Upper lobe of right lung (tissue), 1 donor: ENCODE measurements around the gene INAFM2. TPM values are rescaled to one million over a fixed set of nuclear protein-coding genes. Genes with fewer than 3 reads are reported as not detected.

Experiments used
- ATAC-seq: fragments of 200-7000 bp; cut with Tn5 transposase; one replicate; pipeline ENCODE4 v1.9.1; 2020; ENCODE audit warnings: mild to moderate bottlenecking, moderate library complexity
- DNase-seq: peaks from one replicate; pipeline ENCODE4 v3.0.0-alpha.2; 2020
- H3K27ac ChIP-seq: fragments of 200-600 bp; one replicate; pipeline ENCODE4 v1.8.0; 2022
- H3K27me3 ChIP-seq: fragments of 200-600 bp; one replicate; pipeline ENCODE4 v1.8.0; 2022; ENCODE audit warnings: mild to moderate bottlenecking
- H3K36me3 ChIP-seq: fragments of 200-600 bp; one replicate; pipeline ENCODE4 v1.8.0; 2022
- H3K4me1 ChIP-seq: fragments of 200-600 bp; one replicate; pipeline ENCODE4 v1.8.0; 2022
- H3K4me3 ChIP-seq: fragments of 200-600 bp; one replicate; pipeline ENCODE4 v1.8.0; 2022; ENCODE audit warnings: mild to moderate bottlenecking
- H3K9me3 ChIP-seq: fragments of 200-600 bp; one replicate; pipeline ENCODE4 v1.8.0; 2022
- CTCF ChIP-seq: fragments of 200-600 bp; IDR thresholded peaks from one replicate; pipeline ENCODE4 v1.8.0; 2022; ENCODE audit warnings: antibody characterized with exemption
- intact Hi-C: fragments of 100-400 bp; cut with DNase I; formaldehyde crosslinking; loops from one replicate; pipeline ENCODE4 v1.11.0; 2022
- total RNA-seq: library from RNA; stranded (reverse); fragmentation: NEBNext Ultra II Directional; extraction: Animal tissue kit (Norgen Biotek cat#: 25700); gene quantifications from one replicate; pipeline ENCODE4 v1.2.1, GENCODE V29; 2021
- donor health status: DM: no; HTN: yes; CAD: no; lungs with severe emphysema.

INAFM2 gene
- total RNA-seq, 1 donor from 2014 or later: 39.5 TPM

GRCh38 chr15:40277471-40277870, 46.0 kb upstream of the INAFM2 start:
- peaks cover 15% of the 10 kb centered on the region for H3K4me1 ChIP-seq
- no peak overlapping the region for H3K27ac ChIP-seq
- ATAC-seq (peak; percentile 17), DNase-seq (no peak)
- H3K36me3 ChIP-seq: no peaks in the 10 kb centered on the region
- no peak overlapping the region for H3K4me3 ChIP-seq
- no peaks in the 10 kb centered on the region for H3K9me3 ChIP-seq
- intact Hi-C loops: loop anchor here (5.0 kb wide), 1 partner anchor 145 kb away; no protein-coding TSS in a partner anchor
- H3K27me3 ChIP-seq: peaks cover 33% of the 10 kb centered on the region
- TF ChIP-seq CTCF: no peak

GRCh38 chr15:40278026-40278425, 45.5 kb upstream of the INAFM2 start:
- Histone ChIP-seq H3K4me1 (peaks cover 21% of the 10 kb centered on the region), H3K4me3 (no peak overlapping the region), H3K9me3 (no peaks in the 10 kb centered on the region), H3K27me3 (peaks cover 39% of the 10 kb centered on the region), H3K36me3 (no peaks in the 10 kb centered on the region), H3K27ac (no peak overlapping the region)
- no peak for TF ChIP-seq CTCF
- no peak for ATAC-seq
- intact Hi-C loops: loop anchor here (5.0 kb wide), 1 partner anchor 144 kb away; no protein-coding TSS in a partner anchor
- DNase-seq: no peak

- ATAC-seq (peak; percentile 78), DNase-seq (peak; percentile 89)
- H3K27ac ChIP-seq: no peak overlapping the region
- no peak overlapping the region for H3K4me3 ChIP-seq
- H3K36me3 ChIP-seq: no peaks in the 10 kb centered on the region
- H3K9me3 ChIP-seq: no peaks in the 10 kb centered on the region
- intact Hi-C loops: loop anchor here (5.0 kb wide), 1 partner anchor 143 kb away; no protein-coding TSS in a partner anchor
- peaks cover 26% of the 10 kb centered on the region for H3K4me1 ChIP-seq
- H3K27me3 ChIP-seq: peaks cover 53% of the 10 kb centered on the region
- TF ChIP-seq CTCF: peak; percentile 98
Observed at GRCh38 chr15:40279437-40280141, 43.9 kb upstream of the INAFM2 start.

GRCh38 chr15:40280260-40281056, 43.0 kb upstream of the INAFM2 start:
- DNase-seq: no peak
- Histone ChIP-seq H3K27me3 (peaks cover 53% of the 10 kb centered on the region), H3K4me3 (no peak overlapping the region), H3K27ac (no peak overlapping the region), H3K4me1 (peaks cover 31% of the 10 kb centered on the region), H3K36me3 (no peaks in the 10 kb centered on the region), H3K9me3 (no peaks in the 10 kb centered on the region)
- intact Hi-C loops: no loop called here
- no peak for ATAC-seq
- TF ChIP-seq CTCF: no peak

GRCh38 chr15:40281057-40281800, 42.3 kb upstream of the INAFM2 start:
- TF ChIP-seq CTCF: no peak
- Histone ChIP-seq H3K27me3 (peaks cover 53% of the 10 kb centered on the region), H3K4me3 (no peak overlapping the region), H3K27ac (no peak overlapping the region), H3K36me3 (no peaks in the 10 kb centered on the region), H3K9me3 (no peaks in the 10 kb centered on the region), H3K4me1 (peaks cover 39% of the 10 kb centered on the region)
- ATAC-seq: no peak
- intact Hi-C loops: no loop called here
- no peak for DNase-seq
